ENCODE data around the gene PAK1IP1. TPM values are rescaled to one million over a fixed set of nuclear protein-coding genes. Genes with fewer than 3 reads are reported as not detected.
"Not testable (repeated sequence)": the region's sequence is repeated elsewhere in the genome, so short reads cannot be mapped to it uniquely, and the experiment has no call there.

PAK1IP1 gene
- total RNA-seq, 6 experiments from 2014 or later: 3.4 to 9.1 (median 6.5) TPM

DNA sequence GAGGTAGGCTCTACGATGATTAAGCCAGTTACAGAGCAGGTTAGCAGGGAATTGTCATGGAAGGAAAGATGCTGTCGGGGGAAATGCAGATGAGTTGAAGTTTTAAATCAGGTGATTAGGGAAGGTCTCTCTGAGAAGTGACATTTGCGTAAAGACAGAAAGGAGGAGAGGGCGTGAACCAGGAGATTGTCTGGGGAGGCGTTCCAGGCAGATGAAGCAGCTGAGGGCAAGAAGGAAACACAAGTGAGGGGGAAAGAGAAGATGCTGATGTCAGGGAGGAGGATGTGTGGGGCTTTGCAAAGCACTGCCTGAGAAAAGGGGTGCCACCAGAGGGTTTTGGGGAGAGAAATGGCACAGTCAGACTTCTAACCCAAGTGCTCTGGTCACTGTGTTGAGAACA, 50.3 kb downstream of the PAK1IP1 start:
- H3K4me1 ChIP-seq: peaks cover 0 to 10% (median 0%) of the 10 kb centered on the region in 4 donors
- TF ChIP-seq POLR2A (IDR thresholded peaks at IDR 0.05): no peak
- TF ChIP-seq, protein P1, sequence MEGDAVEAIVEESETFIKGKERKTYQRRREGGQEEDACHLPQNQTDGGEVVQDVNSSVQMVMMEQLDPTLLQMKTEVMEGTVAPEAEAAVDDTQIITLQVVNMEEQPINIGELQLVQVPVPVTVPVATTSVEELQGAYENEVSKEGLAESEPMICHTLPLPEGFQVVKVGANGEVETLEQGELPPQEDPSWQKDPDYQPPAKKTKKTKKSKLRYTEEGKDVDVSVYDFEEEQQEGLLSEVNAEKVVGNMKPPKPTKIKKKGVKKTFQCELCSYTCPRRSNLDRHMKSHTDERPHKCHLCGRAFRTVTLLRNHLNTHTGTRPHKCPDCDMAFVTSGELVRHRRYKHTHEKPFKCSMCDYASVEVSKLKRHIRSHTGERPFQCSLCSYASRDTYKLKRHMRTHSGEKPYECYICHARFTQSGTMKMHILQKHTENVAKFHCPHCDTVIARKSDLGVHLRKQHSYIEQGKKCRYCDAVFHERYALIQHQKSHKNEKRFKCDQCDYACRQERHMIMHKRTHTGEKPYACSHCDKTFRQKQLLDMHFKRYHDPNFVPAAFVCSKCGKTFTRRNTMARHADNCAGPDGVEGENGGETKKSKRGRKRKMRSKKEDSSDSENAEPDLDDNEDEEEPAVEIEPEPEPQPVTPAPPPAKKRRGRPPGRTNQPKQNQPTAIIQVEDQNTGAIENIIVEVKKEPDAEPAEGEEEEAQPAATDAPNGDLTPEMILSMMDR (IDR thresholded peaks at IDR 0.05): no peak
- intact Hi-C loops (cut with DNase I): no loop called here
- DNase-seq (no peak), ATAC-seq (no peak)
- no peak overlapping the region for H3K27ac ChIP-seq
- H3K36me3 ChIP-seq: no peaks in the 10 kb centered on the region
- H3K27me3 ChIP-seq: no peaks in the 10 kb centered on the region
- no peaks in the 10 kb centered on the region for H3K9me3 ChIP-seq
- no peak overlapping the region for H3K4me3 ChIP-seq
- WGBS (ENCODE audit: insufficient coverage, low coverage, low lambda C conversion rate, missing lambda C conversion rate): 87% methylated on average over 5 of the region's 5 CpGs

DNA sequence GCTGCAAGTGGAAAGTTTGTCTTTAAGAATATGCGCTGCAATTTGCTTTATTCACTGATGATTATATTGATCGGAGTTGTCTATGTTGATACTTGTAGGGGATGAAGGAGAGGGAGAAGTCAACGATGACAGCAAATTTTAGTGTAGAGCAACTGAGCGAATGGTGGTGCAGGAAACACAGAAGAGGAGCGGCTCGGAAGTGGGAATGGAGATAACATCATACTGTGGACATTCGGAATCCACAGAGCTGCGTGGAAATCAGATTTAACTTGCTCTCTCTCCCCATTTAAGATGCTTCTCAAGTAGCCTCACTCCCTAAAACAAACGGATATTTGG, 52.1 kb downstream of the PAK1IP1 start:
- H3K27ac ChIP-seq: no peak overlapping the region
- intact Hi-C loops (cut with DNase I): no loop called here
- H3K36me3 ChIP-seq: peaks cover 0 to 4% (median 0%) of the 10 kb centered on the region in 4 donors
- ATAC-seq (no peak), DNase-seq (no peak)
- H3K27me3 ChIP-seq: no peaks in the 10 kb centered on the region
- no peaks in the 10 kb centered on the region for H3K9me3 ChIP-seq
- H3K4me1 ChIP-seq: peaks cover 0 to 10% (median 0%) of the 10 kb centered on the region in 4 donors
- H3K4me3 ChIP-seq: peak overlapping the region; percentile 66 to 85 (median 81)
- 64% methylated on average over 8 of the region's 9 CpGs for WGBS (ENCODE audit: insufficient coverage, low coverage, low lambda C conversion rate, missing lambda C conversion rate)
- TF ChIP-seq POLR2A (IDR thresholded peaks at IDR 0.05): no peak
- TF ChIP-seq, protein P1 (IDR thresholded peaks at IDR 0.05): no peak

DNA sequence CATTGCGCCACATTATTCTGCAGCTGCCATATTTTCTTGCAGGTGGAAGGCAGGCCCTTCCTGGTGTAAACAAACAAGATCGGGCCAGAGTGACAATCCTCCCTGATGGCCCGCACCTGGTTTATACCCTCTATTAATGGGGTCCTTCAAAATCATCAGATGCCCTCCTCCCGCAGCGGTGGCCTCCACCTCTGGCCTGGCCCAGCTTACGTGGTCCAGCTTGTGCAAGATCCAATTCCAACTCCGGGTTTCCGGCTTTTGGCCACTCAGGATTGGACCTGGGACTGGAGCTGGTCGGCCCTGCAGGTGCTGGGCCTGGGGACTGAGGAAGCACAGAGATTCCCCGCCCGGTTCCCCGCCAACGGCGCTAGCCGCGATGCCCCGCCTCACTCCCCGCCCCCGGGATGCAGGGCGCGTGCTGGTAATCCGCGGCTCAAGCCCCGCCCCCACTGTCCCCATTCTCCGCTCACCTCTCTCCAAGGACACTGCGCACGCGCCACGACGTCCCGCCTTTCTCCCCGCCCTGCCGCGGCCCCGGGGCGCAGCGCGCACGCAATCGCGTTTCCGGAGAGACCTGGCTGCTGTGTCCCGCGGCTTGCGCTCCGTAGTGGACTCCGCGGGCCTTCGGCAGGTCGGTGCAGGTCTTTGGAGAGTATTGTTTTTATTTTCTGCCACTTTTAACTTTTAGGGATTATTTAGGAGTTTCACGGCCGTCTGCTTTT, 52.6 kb downstream of the PAK1IP1 start, which contains the start of gene TMEM14B:
Gene TMEM14B (plus strand): TSS at position 555 of the 722 bp plus-strand sequence. CDS start 1,441 bp downstream, outside the sequence.
- peak; percentile 100 for DNase-seq
- peak within 1 kb of the TSS; percentile 30 to 68 (median 67) for H3K27ac ChIP-seq
- no peaks in the 10 kb centered on the region for H3K9me3 ChIP-seq
- TF ChIP-seq, protein P1 (IDR thresholded peaks at IDR 0.05): no peak
- TF ChIP-seq POLR2A (IDR thresholded peaks at IDR 0.05): peak; percentile 89
- WGBS (ENCODE audit: insufficient coverage, low coverage, low lambda C conversion rate, missing lambda C conversion rate): under 1% methylated on average over 29 of the region's 52 CpGs
- peak; percentile 99 to 100 (median 99) for ATAC-seq
- no peaks in the 10 kb centered on the region for H3K27me3 ChIP-seq
- H3K36me3 ChIP-seq: peaks cover 0 to 4% (median 0%) of the 10 kb centered on the region in 4 donors
- H3K4me3 ChIP-seq: peak within 1 kb of the TSS; percentile 66 to 85 (median 81)
- peaks cover 0 to 10% (median 0%) of the 10 kb centered on the region in 4 donors for H3K4me1 ChIP-seq
- intact Hi-C loops (cut with DNase I): no loop called here

DNA sequence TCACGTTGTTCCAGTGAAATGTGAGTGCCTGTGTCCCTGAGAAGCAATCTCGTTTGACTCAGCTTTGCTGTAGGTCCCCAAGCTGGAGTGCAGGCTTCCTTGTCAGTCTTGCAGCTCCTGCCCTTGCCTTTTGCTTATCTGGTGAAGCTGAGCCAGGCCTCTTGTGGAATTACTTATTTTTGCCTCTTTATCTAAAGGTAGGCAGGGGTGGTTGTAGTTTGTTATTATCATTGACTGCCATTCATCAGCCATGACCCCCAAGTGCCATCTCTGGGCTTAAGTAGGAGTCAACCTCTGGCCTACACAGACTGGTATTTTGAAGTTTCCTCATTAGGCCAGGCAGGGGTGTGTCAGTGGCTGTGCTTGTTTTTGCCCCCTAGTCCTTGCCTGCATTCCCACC, 55.0 kb downstream of the PAK1IP1 start:
- 75% methylated on average over 2 of the region's 2 CpGs for WGBS (ENCODE audit: insufficient coverage, low coverage, low lambda C conversion rate, missing lambda C conversion rate)
- Histone ChIP-seq H3K36me3 (peaks cover 0 to 7% (median 2%) of the 10 kb centered on the region in 4 donors), H3K4me3 (no peak overlapping the region), H3K27me3 (no peaks in the 10 kb centered on the region), H3K4me1 (peaks cover 0 to 10% (median 0%) of the 10 kb centered on the region in 4 donors), H3K9me3 (no peaks in the 10 kb centered on the region), H3K27ac (no peak overlapping the region)
- no peak for TF ChIP-seq POLR2A (IDR thresholded peaks at IDR 0.05)
- TF ChIP-seq, protein P1 (IDR thresholded peaks at IDR 0.05): no peak
- no peak for ATAC-seq
- intact Hi-C loops (cut with DNase I): no loop called here
- no peak for DNase-seq

DNA sequence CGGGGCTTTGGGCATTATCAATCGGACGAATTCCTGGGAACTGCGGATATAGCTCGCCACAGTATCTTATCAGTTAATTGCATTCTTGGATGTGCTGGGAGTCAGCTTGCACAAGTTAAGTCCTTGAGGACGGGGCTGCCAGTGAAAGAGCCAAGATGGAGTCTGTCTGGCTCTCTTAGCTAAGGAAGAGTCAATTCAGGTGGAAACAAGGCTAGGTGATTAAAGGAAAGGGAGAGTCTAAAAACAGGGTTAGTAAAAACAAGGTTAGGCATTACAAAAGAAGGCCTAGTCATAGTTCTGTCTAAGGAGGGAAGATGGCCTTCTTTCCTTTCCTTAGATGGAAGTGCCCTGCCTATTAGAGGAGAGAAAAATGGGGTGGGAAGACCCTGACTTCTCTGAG, 55.8 kb downstream of the PAK1IP1 start:
- not testable (repeated sequence) for H3K4me3 ChIP-seq
- peaks cover 0 to 13% (median 6%) of the 10 kb centered on the region in 4 donors for H3K36me3 ChIP-seq

DNA sequence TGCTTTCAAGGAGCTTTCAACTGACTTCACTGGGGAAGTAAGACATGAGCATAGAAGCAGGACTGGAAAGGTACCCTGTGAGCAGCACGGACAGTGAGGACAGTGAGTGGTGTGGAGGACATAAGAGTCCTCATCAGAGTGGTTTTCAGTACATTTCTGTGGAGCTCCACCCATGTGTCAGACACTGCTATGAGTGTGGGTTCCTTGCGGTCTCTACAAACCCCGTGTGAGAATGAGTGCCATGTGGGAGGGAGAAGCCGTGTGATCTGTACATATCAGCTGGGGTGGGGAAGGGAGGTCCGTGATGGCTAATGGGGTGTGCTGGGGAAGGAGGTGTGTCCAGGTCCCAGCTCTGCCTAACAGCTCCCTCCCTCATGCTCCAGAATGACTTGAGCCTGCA, 57.0 kb downstream of the PAK1IP1 start:
- Histone ChIP-seq H3K4me1 (peaks cover 0 to 10% (median 0%) of the 10 kb centered on the region in 4 donors), H3K36me3 (peaks cover 0 to 19% (median 8%) of the 10 kb centered on the region in 4 donors)
- H3K27ac ChIP-seq; H3K27me3 ChIP-seq; ATAC-seq; intact Hi-C loops (cut with DNase I); H3K9me3 ChIP-seq; H3K4me3 ChIP-seq; DNase-seq: not testable (repeated sequence)
- 100% methylated on average over 1 of the region's 5 CpGs for WGBS (ENCODE audit: insufficient coverage, low coverage, low lambda C conversion rate, missing lambda C conversion rate)

More for the DNA sequence above, 55.8 kb downstream of the PAK1IP1 start:
- ATAC-seq; H3K27me3 ChIP-seq; H3K27ac ChIP-seq; intact Hi-C loops (cut with DNase I); DNase-seq; H3K9me3 ChIP-seq: not testable (repeated sequence)
- peaks cover 0 to 10% (median 0%) of the 10 kb centered on the region in 4 donors for H3K4me1 ChIP-seq
- WGBS (ENCODE audit: insufficient coverage, low coverage, low lambda C conversion rate, missing lambda C conversion rate): 85% methylated on average over 6 of the region's 6 CpGs

Data from right lobe of liver (tissue), 6 donors.